Left lung (tissue), 10 donors: ENCODE data around the gene SLC12A3. TPM values are rescaled to one million over a fixed set of nuclear protein-coding genes. Genes with fewer than 3 reads are reported as not detected.
A peak's percentile ranks its signal among the peaks of the same experiment; 100 is the strongest.
"Not testable (repeated sequence)": the region's sequence is repeated elsewhere in the genome, so short reads cannot be mapped to it uniquely, and the experiment has no call there.

Experiments used
- ATAC-seq: fragments of 200-7000 bp; cut with Tn5 transposase; one replicate; pipeline ENCODE4 v1.9.1; 2020; ENCODE audit warnings: moderate library complexity
- DNase-seq, 4 donors: peaks; one replicate each; pipeline ENCODE4 v3.0.0-alpha.2; 2013 to 2020
- H3K27ac ChIP-seq, 2 donors: fragments of 200-600 bp; sonication (generic) in 1 of 2; one replicate each; pipeline versions ENCODE4 v1.5.0 to v1.8.0; 2020 to 2021
- H3K27me3 ChIP-seq, 2 donors: fragments of 200-600 bp; sonication (generic) in 1 of 2; one replicate each; pipeline versions ENCODE4 v1.5.0 to v1.8.0; 2020 to 2021
- H3K36me3 ChIP-seq, 2 donors: fragments of 200-600 bp; sonication (generic) in 1 of 2; one replicate each; pipeline versions ENCODE4 v1.5.0 to v1.8.0; 2020 to 2021
- H3K4me1 ChIP-seq, 2 donors: fragments of 200-600 bp; one replicate each; pipeline ENCODE4 v1.8.0; 2021
- H3K4me3 ChIP-seq, 2 donors: fragments of 200-600 bp; sonication (generic) in 1 of 2; one replicate each; pipeline versions ENCODE4 v1.5.0 to v1.8.0; 2020 to 2021; ENCODE audit warnings: mild to moderate bottlenecking in 1 of 2
- H3K9me3 ChIP-seq, 2 donors: fragments of 200-600 bp; sonication (generic) in 1 of 2; one replicate each; pipeline versions ENCODE4 v1.5.0 to v1.8.0; 2020 to 2021
- CTCF ChIP-seq, 2 donors: fragments of 200-600 bp; sonication (generic) in 1 of 2; IDR thresholded peaks; one replicate each; pipeline versions ENCODE4 v1.5.0 to v1.8.0; 2021; ENCODE audit warnings: antibody characterized with exemption in 2 of 2
- intact Hi-C, 2 donors: fragments of 100-400 bp; cut with DNase I; formaldehyde crosslinking; loops; one replicate each; pipeline versions ENCODE4 v1.11.2 to v1.14.2; 2022
- polyA plus RNA-seq, 6 donors: library from polyadenylated mRNA; unstranded; fragments of 120-200 nt; gene quantifications; one replicate each; pipeline ENCODE4 v1.2.1, GENCODE V29; 2013; ENCODE audit not compliant: insufficient read length in 6 of 6
- total RNA-seq, 2 donors: library from RNA; stranded (reverse); fragmentation: NEBNext Ultra II Directional; extraction: Animal tissue kit (Norgen Biotek cat#: 25700); gene quantifications; one replicate each; pipeline ENCODE4 v1.2.1, GENCODE V29; 2021
- donor health status: DM: no; HTN: yes; CAD: no.
- donor health status: DM: no; HTN: no; CAD: no.

Gene SLC12A3
- total and polyA plus RNA-seq, 8 donors = 0.13 to 0.49 (median 0.20) TPM; not detected in 2

GRCh38 chr16:56861756-56862155 lies 3.3 kb upstream of the SLC12A3 start:
- Histone ChIP-seq H3K4me3 (no peak overlapping the region), H3K4me1 (peaks cover 0 to 22% of the 10 kb centered on the region in 2 donors), H3K27me3 (no peaks in the 10 kb centered on the region), H3K27ac (no peak overlapping the region), H3K9me3 (no peaks in the 10 kb centered on the region), H3K36me3 (no peaks in the 10 kb centered on the region)
- DNase-seq = peak in 1 of 4 donors; percentile 20
- TF ChIP-seq CTCF (IDR thresholded peaks at IDR 0.05) = no peak
- no peak for ATAC-seq
- intact Hi-C loops = no loop called here

- no peak for ATAC-seq
- intact Hi-C loops = no loop called here
- H3K9me3 ChIP-seq = no peaks in the 10 kb centered on the region
Observed at GRCh38 chr16:56862776-56863175, 2.2 kb upstream of the SLC12A3 start.

GRCh38 chr16:56865394-56866062 lies 521 bp downstream of the SLC12A3 start:
- no peak for TF ChIP-seq CTCF (IDR thresholded peaks at IDR 0.05)
- ATAC-seq = no peak
- no peaks in the 10 kb centered on the region for H3K27me3 ChIP-seq
- no peak overlapping the region for H3K4me3 ChIP-seq
- H3K36me3 ChIP-seq = no peaks in the 10 kb centered on the region
- no peak overlapping the region for H3K27ac ChIP-seq
- H3K4me1 ChIP-seq = peaks cover 0 to 26% of the 10 kb centered on the region in 2 donors
- no peak for DNase-seq
- intact Hi-C loops = no loop called here
- no peaks in the 10 kb centered on the region for H3K9me3 ChIP-seq

More at GRCh38 chr16:56862776-56863175, 2.2 kb upstream of the SLC12A3 start:
- no peak overlapping the region for H3K27ac ChIP-seq
- no peak for TF ChIP-seq CTCF (IDR thresholded peaks at IDR 0.05)
- H3K36me3 ChIP-seq = no peaks in the 10 kb centered on the region
- H3K4me3 ChIP-seq = no peak overlapping the region
- no peaks in the 10 kb centered on the region for H3K27me3 ChIP-seq
- H3K4me1 ChIP-seq = peaks cover 0 to 32% of the 10 kb centered on the region in 2 donors
- DNase-seq = peak in 1 of 4 donors; percentile 1

GRCh38 chr16:56866955-56867830 lies 2.2 kb downstream of the SLC12A3 start:
- TF ChIP-seq CTCF (IDR thresholded peaks at IDR 0.05) = peak; percentile 74 to 75
- Histone ChIP-seq H3K27ac (no peak overlapping the region), H3K36me3 (no peaks in the 10 kb centered on the region), H3K9me3 (no peaks in the 10 kb centered on the region), H3K4me1 (peaks cover 0 to 18% of the 10 kb centered on the region in 2 donors), H3K27me3 (no peaks in the 10 kb centered on the region), H3K4me3 (no peak overlapping the region)
- ATAC-seq = peak; percentile 61
- peak in 1 of 4 donors; percentile 66 for DNase-seq
- intact Hi-C loops = no loop called here

GRCh38 chr16:56868175-56868574 lies 3.2 kb downstream of the SLC12A3 start:
- peaks cover 0 to 13% of the 10 kb centered on the region in 2 donors for H3K4me1 ChIP-seq
- no peak overlapping the region for H3K27ac ChIP-seq
- H3K27me3 ChIP-seq = no peaks in the 10 kb centered on the region
- no peaks in the 10 kb centered on the region for H3K9me3 ChIP-seq
- TF ChIP-seq CTCF (IDR thresholded peaks at IDR 0.05) = no peak
- no peak overlapping the region for H3K4me3 ChIP-seq
- no peak for ATAC-seq
- no peaks in the 10 kb centered on the region for H3K36me3 ChIP-seq
- intact Hi-C loops = no loop called here
- DNase-seq = no peak

GRCh38 chr16:56868766-56869165 lies 3.8 kb downstream of the SLC12A3 start:
- H3K9me3 ChIP-seq, DNase-seq, H3K4me3 ChIP-seq, intact Hi-C loops, H3K27me3 ChIP-seq, H3K27ac ChIP-seq, ATAC-seq, H3K36me3 ChIP-seq: not testable (repeated sequence)
- peaks cover 0 to 13% of the 10 kb centered on the region in 2 donors for H3K4me1 ChIP-seq
